H1 (cell line): ENCODE measurements around the gene NKX2-1. TPM values are rescaled to one million over a fixed set of nuclear protein-coding genes. Genes with fewer than 3 reads are reported as not detected.

Experiments used
- CTCF ChIA-PET: fragments of 300-600 bp; sonication (Branson Sonifier 250); formaldehyde crosslinking; loops from one replicate; lab custom pipeline; 2021; ENCODE audit not compliant: partially characterized antibody; lab: Charles Lee
- POLR2A ChIA-PET: fragments of 300-600 bp; sonication (Branson Sonifier 250); formaldehyde crosslinking; loops from one replicate; lab custom pipeline; 2021; ENCODE audit warnings: inconsistent platforms; ENCODE audit not compliant: partially characterized antibody; lab: Charles Lee
- DNase-seq, 2 experiments: peaks; one replicate each; pipeline versions ENCODE4 v3.0.0 to v3.0.0-alpha.2; 2010 to 2022; ENCODE audit warnings: low spot score in 2 of 2, low read depth in 1 of 2, mixed read lengths in 1 of 2
- FAIRE-seq: peaks from 2 replicates; lab custom pipeline; 2011; peaks lifted over from hg19 to GRCh38; lab: Jason Lieb, UNC
- H2AFZ ChIP-seq: 2 replicates; pipeline ENCODE4 v1.8.1; 2012; ENCODE audit warnings: low read length, inconsistent platforms
- H2AK5ac ChIP-seq: 2 replicates; pipeline ENCODE4 v1.6.1; 2013; ENCODE audit warnings: low read depth, low read length
- H2BK120ac ChIP-seq: replicated peaks from 2 replicates; pipeline ENCODE3; 2013; ENCODE audit warnings: low read depth, low read length, inconsistent platforms
- H2BK12ac ChIP-seq: 2 replicates; pipeline ENCODE4 v1.6.1; 2013; ENCODE audit warnings: low read depth, low read length
- H2BK15ac ChIP-seq: 2 replicates; pipeline ENCODE4 v1.6.1; 2013; ENCODE audit warnings: low read length
- H2BK20ac ChIP-seq: 2 replicates; pipeline ENCODE4 v1.6.1; 2013; ENCODE audit warnings: low read length
- H2BK5ac ChIP-seq: 2 replicates; pipeline ENCODE4 v1.6.1; 2013; ENCODE audit warnings: low read depth, low read length
- H3K14ac ChIP-seq: 2 replicates; pipeline ENCODE4 v1.6.1; 2013; ENCODE audit warnings: inconsistent platforms; ENCODE audit not compliant: insufficient read length
- H3K18ac ChIP-seq: 2 replicates; pipeline ENCODE4 v1.6.1; 2013; ENCODE audit warnings: low read length; ENCODE audit errors: extremely low read depth
- H3K23ac ChIP-seq: 2 replicates; pipeline ENCODE4 v1.6.1; 2013; ENCODE audit warnings: inconsistent platforms; ENCODE audit not compliant: insufficient read length
- H3K23me2 ChIP-seq: 2 replicates; pipeline ENCODE4 v1.6.1; 2013; ENCODE audit warnings: low read depth, low read length
- H3K27ac ChIP-seq: 2 replicates; pipeline ENCODE4 v1.6.1; 2011; ENCODE audit warnings: low read depth, low read length, inconsistent platforms
- H3K27me3 ChIP-seq, 4 experiments: replicated peaks in 1 of 4; 1 replicate in 1 of 4; 2 replicates in 3 of 4; pipeline versions ENCODE4 v1.6.1 to v1.8.1; 2011 to 2013; ENCODE audit warnings: low read length in 3 of 4, mild to moderate bottlenecking in 3 of 4, inconsistent platforms in 2 of 4, mixed read lengths in 2 of 4, moderate library complexity in 1 of 4; ENCODE audit not compliant: control insufficient read depth in 3 of 4, insufficient read depth in 3 of 4; ENCODE audit errors: extremely low read depth in 1 of 4
- H3K36me3 ChIP-seq, 4 experiments: 2 replicates each; pipeline versions ENCODE4 v1.6.1 to v1.8.1; 2011 to 2013; ENCODE audit warnings: mild to moderate bottlenecking in 4 of 4, low read length in 3 of 4, moderate library complexity in 2 of 4, control low read depth in 1 of 4, inconsistent platforms in 1 of 4; ENCODE audit not compliant: insufficient read depth in 4 of 4, control insufficient read depth in 2 of 4
- H3K4ac ChIP-seq: replicated peaks from 2 replicates; pipeline ENCODE3; 2013; ENCODE audit warnings: low read length, low read depth, mixed read lengths, inconsistent platforms; ENCODE audit not compliant: insufficient read length
- H3K4me1 ChIP-seq, 4 experiments: replicated peaks in 1 of 4; 1 replicate in 1 of 4; 2 replicates in 3 of 4; pipeline versions ENCODE4 v1.6.1 to v1.8.1; 2011 to 2013; ENCODE audit warnings: low read length in 3 of 4, inconsistent platforms in 2 of 4, mixed read lengths in 1 of 4; ENCODE audit not compliant: insufficient read depth in 4 of 4, control insufficient read depth in 3 of 4
- H3K4me2 ChIP-seq, 2 experiments: 2 replicates each; pipeline versions ENCODE4 v1.6.1 to v1.8.1; 2011 to 2013; ENCODE audit warnings: low read depth in 2 of 2, low read length in 2 of 2, control low read depth in 1 of 2, inconsistent platforms in 1 of 2, mild to moderate bottlenecking in 1 of 2; ENCODE audit not compliant: insufficient read depth in 1 of 2
- H3K4me3 ChIP-seq, 4 experiments: fragments of 200-600, 300-600 bp in 1 of 4; sonication (generic), shearing (Covaris generic), sonication (Bioruptor Twin) in 1 of 4; 2 replicates each; pipeline versions ENCODE4 v1.5.1 to v1.8.1; 2011 to 2016; ENCODE audit warnings: low read length in 4 of 4, low read depth in 3 of 4, control low read depth in 2 of 4, inconsistent platforms in 2 of 4, mild to moderate bottlenecking in 2 of 4, mixed read lengths in 1 of 4, moderate library complexity in 1 of 4; ENCODE audit not compliant: insufficient read depth in 2 of 4; ENCODE audit errors: extremely low read depth in 1 of 4
- H3K56ac ChIP-seq: replicated peaks from 2 replicates; pipeline ENCODE3; 2013; ENCODE audit warnings: low read depth, mild to moderate bottlenecking, mixed read lengths, low read length, inconsistent platforms; ENCODE audit not compliant: insufficient read length
- H3K79me1 ChIP-seq: 2 replicates; pipeline ENCODE4 v1.6.1; 2013; ENCODE audit warnings: low read depth, low read length, control low read depth
- H3K79me2 ChIP-seq, 2 experiments: 2 replicates each; pipeline versions ENCODE4 v1.6.1 to v1.8.1; 2012 to 2013; ENCODE audit warnings: low read length in 2 of 2, mild to moderate bottlenecking in 2 of 2, inconsistent platforms in 1 of 2; ENCODE audit not compliant: insufficient read depth in 2 of 2, control insufficient read depth in 1 of 2
- H3K9ac ChIP-seq, 4 experiments: replicated peaks in 1 of 4; 1 replicate in 1 of 4; 2 replicates in 3 of 4; pipeline versions ENCODE4 v1.6.1 to v1.8.1; 2011 to 2013; ENCODE audit warnings: low read depth in 3 of 4, low read length in 3 of 4, control low read depth in 2 of 4, mild to moderate bottlenecking in 2 of 4, moderate library complexity in 2 of 4, inconsistent platforms in 1 of 4; ENCODE audit errors: extremely low read depth in 1 of 4
- H3K9me3 ChIP-seq, 2 experiments: 2 replicates each; pipeline versions ENCODE4 v1.6.1 to v1.8.1; 2012 to 2013; ENCODE audit warnings: mild to moderate bottlenecking in 2 of 2, moderate library complexity in 2 of 2, control low read depth in 1 of 2, inconsistent platforms in 1 of 2, low read depth in 1 of 2, low read length in 1 of 2, mixed read lengths in 1 of 2; ENCODE audit not compliant: insufficient read depth in 2 of 2
- H4K20me1 ChIP-seq, 2 experiments: replicated peaks in 1 of 2; 2 replicates each; pipeline versions ENCODE3 to v1.8.1; 2011 to 2013; ENCODE audit warnings: inconsistent platforms in 2 of 2, low read length in 2 of 2, mild to moderate bottlenecking in 1 of 2; ENCODE audit not compliant: insufficient read depth in 2 of 2, control insufficient read depth in 1 of 2
- H4K5ac ChIP-seq: 2 replicates; pipeline ENCODE4 v1.6.1; 2013; ENCODE audit warnings: low read length, low read depth, mixed read lengths, inconsistent platforms; ENCODE audit not compliant: insufficient read length
- H4K8ac ChIP-seq: 2 replicates; pipeline ENCODE4 v1.8.0; 2013; ENCODE audit warnings: mild to moderate bottlenecking, moderate library complexity, low read length, inconsistent platforms; ENCODE audit not compliant: insufficient read depth; ENCODE audit errors: extremely low read depth
- H4K91ac ChIP-seq: replicated peaks from 2 replicates; pipeline ENCODE3; 2013; ENCODE audit warnings: low read length, mixed read lengths, inconsistent platforms; ENCODE audit not compliant: insufficient read length
- CEBPB ChIP-seq: IDR thresholded peaks from 2 replicates; pipeline ENCODE4 v1.6.1; 2012; ENCODE audit warnings: low read depth, low read length
- CTBP2 ChIP-seq: IDR thresholded peaks from 2 replicates; pipeline ENCODE4 v1.7.0; 2011; ENCODE audit warnings: borderline replicate concordance, mild to moderate bottlenecking, moderate library complexity, mixed read lengths, low read length; ENCODE audit not compliant: insufficient read depth, insufficient read length
- FOSL1 ChIP-seq: IDR thresholded peaks from 2 replicates; pipeline ENCODE4 v1.6.1; 2011; ENCODE audit warnings: mild to moderate bottlenecking, low read depth, low read length, moderate library complexity; ENCODE audit not compliant: insufficient read depth
- HDAC2 ChIP-seq, 2 experiments: fragments of 300-600 bp in 1 of 2; sonication (generic) in 1 of 2; IDR thresholded peaks; 2 replicates each; pipeline ENCODE4 v1.6.1; 2011 to 2012; ENCODE audit warnings: low read depth in 2 of 2, low read length in 2 of 2, mild to moderate bottlenecking in 2 of 2, moderate library complexity in 2 of 2, borderline replicate concordance in 1 of 2, inconsistent platforms in 1 of 2
- NANOG ChIP-seq: IDR thresholded peaks from 2 replicates; pipeline ENCODE4 v1.6.1; 2011; ENCODE audit warnings: low read length, low read depth, mild to moderate bottlenecking, inconsistent platforms; ENCODE audit not compliant: insufficient read depth, poor library complexity, severe bottlenecking
- POU5F1 ChIP-seq: IDR thresholded peaks from 2 replicates; pipeline ENCODE4 v1.6.1; 2011; ENCODE audit warnings: low read depth, mild to moderate bottlenecking, low read length, moderate library complexity
- RXRA ChIP-seq: IDR thresholded peaks from 2 replicates; pipeline ENCODE4 v1.6.1; 2011; ENCODE audit warnings: low read depth, mild to moderate bottlenecking, low read length, moderate library complexity; ENCODE audit not compliant: insufficient read depth
- SIN3A ChIP-seq, 2 experiments: IDR thresholded peaks in 1 of 2; conservative IDR thresholded peaks in 1 of 2; 2 replicates each; pipeline ENCODE4 v1.6.1; 2011 to 2012; ENCODE audit warnings: low read length in 2 of 2, improper control_type of control experiment in 1 of 2, low read depth in 1 of 2, mild to moderate bottlenecking in 1 of 2
- SP1 ChIP-seq: IDR thresholded peaks from 2 replicates; pipeline ENCODE4 v1.6.1; 2011; ENCODE audit warnings: low read depth, low read length
- TCF12 ChIP-seq: IDR thresholded peaks from 2 replicates; pipeline ENCODE4 v1.6.1; 2011; ENCODE audit warnings: low read depth, mild to moderate bottlenecking, low read length
- WGBS, 2 experiments: shearing (Covaris generic) in 1 of 2; methylation state at CpG; one replicate each; pipeline versions ENCODE4 v1.1.6 to v1.1.7; 2013 to 2015; ENCODE audit warnings: low lambda C conversion rate in 2 of 2, mixed read lengths in 2 of 2, inconsistent platforms in 1 of 2, low coverage in 1 of 2, missing lambda C conversion rate in 1 of 2; ENCODE audit not compliant: insufficient replicate concordance in 2 of 2, insufficient coverage in 1 of 2, insufficient read length in 1 of 2; ENCODE audit errors: extremely low coverage in 1 of 2, missing lambda C conversion rate in 1 of 2; 5-methylcytosine and 5-hydroxymethylcytosine counted together
- polyA plus RNA-seq, 7 experiments: library from polyadenylated mRNA; depleted of rRNA in 3 of 7; stranded (reverse) in 5 of 7; unstranded in 2 of 7; fragments of >200 nt in 5 of 7; fragments of 200-250 nt in 2 of 7; gene quantifications; 1 replicate in 5 of 7; 2 replicates in 1 of 7; 4 replicates in 1 of 7; pipeline versions ENCODE4 v1.2.1 to v1.2.3, GENCODE V29; 2011 to 2013; ENCODE audit warnings: missing spikeins in 2 of 7, mixed read lengths in 2 of 7
- total RNA-seq: library from RNA; stranded (reverse); fragmentation: NEBNext Ultra II Directional; extraction: Animal tissue kit (Norgen Biotek cat#: 25700); gene quantifications from 2 replicates; pipeline ENCODE4 v1.2.1, GENCODE V29; 2021
- TF ChIP-seq, protein P1 (sequence below): IDR thresholded peaks from 2 replicates; pipeline ENCODE4 v1.6.1; 2011; ENCODE audit warnings: low read length, improper control_type of control experiment

NKX2-1 gene
- total and polyA plus RNA-seq, 2 of the 8 experiments (the other 6 are each of a cell fraction or from before 2014, with no cell fraction given), result not detected

DNA sequence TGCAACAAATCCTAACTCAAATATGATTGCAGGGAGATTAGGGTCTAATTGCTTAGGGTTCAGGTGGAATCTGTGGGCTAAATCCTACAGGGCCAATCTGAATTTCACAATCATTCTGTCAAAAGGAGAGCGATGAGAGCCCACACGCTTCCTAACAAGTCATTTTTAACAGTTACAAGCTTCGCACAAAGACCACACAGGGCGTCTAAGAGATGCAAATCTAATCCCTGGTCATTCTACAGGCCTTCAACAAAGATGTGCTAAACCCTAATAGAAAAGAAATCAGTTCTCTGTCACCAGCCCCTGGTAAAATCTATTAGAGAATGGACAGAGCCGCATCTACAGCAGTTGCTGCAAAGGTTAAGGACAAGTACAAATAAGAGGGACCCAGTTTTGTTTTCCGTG is 15.3 kb downstream of the NKX2-1 start:
- no peak overlapping the region for H2BK15ac ChIP-seq
- CTCF ChIA-PET, result interaction anchor here (0.7 to 5.2 kb wide), 12 partner anchors 11 to 466 kb away, joined by 3 to 98 read pairs (median 3); partner anchors contain the start of gene NKX2-1
- H3K79me1 ChIP-seq, result no peaks in the 10 kb centered on the region
- no peaks in the 10 kb centered on the region; the same call in 1 of the 2 replicates for H3K23me2 ChIP-seq
- H3K4me3 ChIP-seq, result peak overlapping the region in 1 of 4 experiments; percentile 50; a peak in 3 of 8 replicates
- H3K18ac ChIP-seq, result no peak overlapping the region
- H3K14ac ChIP-seq, result no peak overlapping the region
- H3K27ac ChIP-seq, result no peak overlapping the region
- H3K56ac ChIP-seq, result no peak overlapping the region
- no peak overlapping the region for H2BK20ac ChIP-seq
- H3K4ac ChIP-seq, result no peak overlapping the region
- H2AK5ac ChIP-seq, result no peak overlapping the region
- peaks cover 77 to 100% (median 91%) of the 10 kb centered on the region in 4 experiments for H3K27me3 ChIP-seq
- no peak overlapping the region for H4K91ac ChIP-seq
- H3K4me2 ChIP-seq, result peak overlapping the region; percentile 64 to 67; a peak in 3 of 4 replicates
- peaks cover 10 to 22% (median 17%) of the 10 kb centered on the region in 4 experiments for H3K4me1 ChIP-seq
- no peak overlapping the region for H2AFZ ChIP-seq
- peaks cover 0 to 7% (median 0%) of the 10 kb centered on the region in 4 experiments; a peak in 1 of 8 replicates for H3K36me3 ChIP-seq
- FAIRE-seq (peak; percentile 91), DNase-seq (no peak)
- no peak overlapping the region for H4K8ac ChIP-seq
- H4K20me1 ChIP-seq, result peaks cover 25 to 29% of the 10 kb centered on the region in 2 experiments
- no peak overlapping the region for H2BK120ac ChIP-seq
- H2BK12ac ChIP-seq, result no peak overlapping the region
- no peak overlapping the region for H3K23ac ChIP-seq
- no peak overlapping the region for H2BK5ac ChIP-seq
- H3K9ac ChIP-seq, result no peak overlapping the region
- no peaks in the 10 kb centered on the region for H3K79me2 ChIP-seq
- POLR2A ChIA-PET, result interaction anchor here (1.5 to 3.2 kb wide), 4 partner anchors 9 to 75 kb away, joined by 4 to 19 read pairs (median 6); no protein-coding TSS in a partner anchor
- H4K5ac ChIP-seq, result no peak overlapping the region
- 2% methylated on average over 6 of the region's 6 CpGs; no CpG with 5 or more reads in 1 of the 2 experiments for WGBS, 2 experiments
- no peaks in the 10 kb centered on the region for H3K9me3 ChIP-seq
- TF ChIP-seq, protein P1, sequence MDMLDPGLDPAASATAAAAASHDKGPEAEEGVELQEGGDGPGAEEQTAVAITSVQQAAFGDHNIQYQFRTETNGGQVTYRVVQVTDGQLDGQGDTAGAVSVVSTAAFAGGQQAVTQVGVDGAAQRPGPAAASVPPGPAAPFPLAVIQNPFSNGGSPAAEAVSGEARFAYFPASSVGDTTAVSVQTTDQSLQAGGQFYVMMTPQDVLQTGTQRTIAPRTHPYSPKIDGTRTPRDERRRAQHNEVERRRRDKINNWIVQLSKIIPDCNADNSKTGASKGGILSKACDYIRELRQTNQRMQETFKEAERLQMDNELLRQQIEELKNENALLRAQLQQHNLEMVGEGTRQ, result no peak
- TF ChIP-seq POU5F1 (0 out of 2 replicates have a peak, but pooled peaks have one; percentile 27), RXRA (no peak), HDAC2 (IDR thresholded peaks at IDR 0.05; ENCODE audit: borderline replicate concordance in 1 of 2, low read depth in 2 of 2, low read length in 2 of 2) (0 out of 4 replicates have a peak, but pooled peaks of 1 of the 2 experiments have one; percentile 69), CEBPB (peak; percentile 86), NANOG (peak; percentile 92), FOSL1 (no peak), CTBP2 (no peak), TCF12 (no peak), SIN3A (conservative IDR thresholded peaks at IDR 0.05 in 1 of 2, IDR thresholded peaks at IDR 0.05 in 1 of 2; ENCODE audit: low read depth in 1 of 2, low read length in 2 of 2) (no peak), SP1 (peak; percentile 69; the same call in 1 of the 2 replicates)
